RKO (cell line): Measurements from ENCODE around the gene EPN2.

Experiments used
- DNase-seq: peaks from one replicate; pipeline ENCODE4 v3.0.0-alpha.2; 2016; ENCODE audit warnings: low spot score

The EPN2 gene

GRCh38 chr17:19381741-19382444 is 144.7 kb downstream of the EPN2 start:
- DNase-seq = no peak

GRCh38 chr17:19382531-19383444 is 145.6 kb downstream of the EPN2 start:
- DNase-seq = no peak

- DNase-seq = no peak
These were observed 146.7 kb downstream of the EPN2 start for GRCh38 chr17:19383681-19384470.

- no peak for DNase-seq
These were observed 147.7 kb downstream of the EPN2 start for GRCh38 chr17:19384723-19385391.

GRCh38 chr17:19385521-19385983 is 148.4 kb downstream of the EPN2 start:
- no peak for DNase-seq
